IMR-90 (cell line): ENCODE measurements around the gene HOGA1.

Source experiments
- CEBPB ChIP-seq: IDR thresholded peaks from 2 replicates; pipeline ENCODE4 v1.6.1; 2012; ENCODE audit warnings: low read depth, low read length, improper control_type of control experiment
- CTCF ChIP-seq: conservative IDR thresholded peaks from 2 replicates; pipeline ENCODE4 v1.5.1; 2012; ENCODE audit warnings: mild to moderate bottlenecking, low read depth, low read length, improper control_type of control experiment
- MAZ ChIP-seq: IDR thresholded peaks from 2 replicates; pipeline ENCODE4 v1.6.1; 2012; ENCODE audit warnings: low read depth, mild to moderate bottlenecking, low read length, improper control_type of control experiment, moderate library complexity, borderline replicate concordance
- MXI1 ChIP-seq: IDR thresholded peaks from 2 replicates; pipeline ENCODE4 v1.6.1; 2012; ENCODE audit warnings: low read depth, mild to moderate bottlenecking, low read length, moderate library complexity, borderline replicate concordance
- POLR2A ChIP-seq: IDR thresholded peaks from 2 replicates; pipeline ENCODE4 v1.6.1; 2012; ENCODE audit warnings: mild to moderate bottlenecking, low read depth, low read length
- RAD21 ChIP-seq: IDR thresholded peaks from 2 replicates; pipeline ENCODE4 v1.6.1; 2012; ENCODE audit warnings: low read length, improper control_type of control experiment
- SMC3 ChIP-seq: fragments of 150-350 bp; IDR thresholded peaks from 2 replicates; pipeline ENCODE4 v1.6.1; 2016; ENCODE audit warnings: low read depth, mild to moderate bottlenecking, antibody characterized with exemption, low read length, moderate library complexity

GRCh38 chr10:97573672-97574071, 10.5 kb upstream of the HOGA1 start:
- TF ChIP-seq MAZ (no peak), CEBPB (no peak), MXI1 (no peak), CTCF (no peak), RAD21 (no peak), SMC3 (no peak), POLR2A (no peak)
